Measurements from ENCODE around the gene TBX4. TPM values are rescaled to one million over a fixed set of nuclear protein-coding genes. Genes with fewer than 3 reads are reported as not detected.
A peak's percentile ranks its signal among the peaks of the same experiment; 100 is the strongest.

TBX4 gene
- total RNA-seq, 2 donors from 2014 or later, result not detected

- Histone ChIP-seq H3K27me3 (peaks cover 0 to 4% of the 10 kb centered on the region in 2 donors), H3K36me3 (no peaks in the 10 kb centered on the region), H3K4me3 (peak overlapping the region; percentile 48 to 60)
These were observed 40.7 kb upstream of the TBX4 start for GRCh38 chr17:61411261-61412142.

GRCh38 chr17:61412143-61412859 lies 39.9 kb upstream of the TBX4 start:
- H3K4me1 ChIP-seq, result peaks cover 0 to 68% of the 10 kb centered on the region in 2 donors

More at GRCh38 chr17:61411261-61412142, 40.7 kb upstream of the TBX4 start:
- H3K9me3 ChIP-seq, result no peaks in the 10 kb centered on the region
- peak; percentile 60 for DNase-seq (ENCODE audit: low spot score)
- no peak for TF ChIP-seq CTCF (IDR thresholded peaks at IDR 0.05)
- H3K4me1 ChIP-seq, result peaks cover 0 to 61% of the 10 kb centered on the region in 2 donors
- peak overlapping the region; percentile 69 to 88 for H3K27ac ChIP-seq

GRCh38 chr17:61412860-61413660 lies 39.2 kb upstream of the TBX4 start:
- Histone ChIP-seq H3K4me3 (peak overlapping the region; percentile 48 to 60), H3K9me3 (no peaks in the 10 kb centered on the region), H3K36me3 (no peaks in the 10 kb centered on the region), H3K27me3 (peaks cover 0 to 4% of the 10 kb centered on the region in 2 donors), H3K27ac (peak overlapping the region; percentile 69 to 88), H3K4me1 (peaks cover 0 to 70% of the 10 kb centered on the region in 2 donors)
- TF ChIP-seq CTCF (IDR thresholded peaks at IDR 0.05), result no peak
- peak; percentile 56 for DNase-seq (ENCODE audit: low spot score)

More at GRCh38 chr17:61412143-61412859, 39.9 kb upstream of the TBX4 start:
- H3K27me3 ChIP-seq, result peaks cover 0 to 4% of the 10 kb centered on the region in 2 donors
- H3K4me3 ChIP-seq, result peak overlapping the region; percentile 48 to 60
- no peaks in the 10 kb centered on the region for H3K9me3 ChIP-seq
- TF ChIP-seq CTCF (IDR thresholded peaks at IDR 0.05), result peak; percentile 99
- peak overlapping the region; percentile 69 to 88 for H3K27ac ChIP-seq
- H3K36me3 ChIP-seq, result no peaks in the 10 kb centered on the region
- peak; percentile 84 for DNase-seq (ENCODE audit: low spot score)

- H3K4me1 ChIP-seq, result peaks cover 0 to 67% of the 10 kb centered on the region in 2 donors
- H3K9me3 ChIP-seq, result no peaks in the 10 kb centered on the region
- H3K36me3 ChIP-seq, result no peaks in the 10 kb centered on the region
- TF ChIP-seq CTCF (IDR thresholded peaks at IDR 0.05), result no peak
- DNase-seq (ENCODE audit: low spot score), result no peak
- H3K4me3 ChIP-seq, result peak overlapping the region in 1 of 2 donors; percentile 60
- peak overlapping the region in 1 of 2 donors; percentile 10 for H3K27ac ChIP-seq
- H3K27me3 ChIP-seq, result peaks cover 0 to 4% of the 10 kb centered on the region in 2 donors
These were observed 38.5 kb upstream of the TBX4 start for GRCh38 chr17:61413661-61414126.

All from right atrium auricular region (tissue), 2 donors.